Testis (tissue), 3 donors: Measurements from ENCODE around the gene MACROH2A1. TPM values are rescaled to one million over a fixed set of nuclear protein-coding genes. Genes with fewer than 3 reads are reported as not detected.

Source experiments
- DNase-seq: peaks from one replicate; pipeline ENCODE4 v3.0.0-alpha.2; 2019
- H3K27ac ChIP-seq, 2 donors: fragments of 200-600 bp; sonication (generic); one replicate each; pipeline ENCODE4 v1.5.1; 2019
- H3K27me3 ChIP-seq: fragments of 200-600 bp; sonication (generic); one replicate; pipeline ENCODE4 v1.5.1; 2019
- H3K36me3 ChIP-seq: fragments of 200-600 bp; sonication (generic); one replicate; pipeline ENCODE4 v1.5.1; 2017; ENCODE audit warnings: low read depth; ENCODE audit errors: missing control alignments
- H3K4me1 ChIP-seq: fragments of 200-600 bp; sonication (generic); one replicate; pipeline ENCODE4 v1.5.1; 2019
- H3K4me3 ChIP-seq, 2 donors: fragments of 200-600 bp; sonication (generic); one replicate each; pipeline ENCODE4 v1.5.1; 2017 to 2019
- H3K9me3 ChIP-seq: fragments of 200-600 bp; sonication (generic); one replicate; pipeline ENCODE4 v1.5.1; 2017
- CTCF ChIP-seq, 3 experiments: fragments of 450-650 bp in 2 of 3; fragments of 200-600 bp in 1 of 3; sonication (generic) in 1 of 3; IDR thresholded peaks; one replicate each; pipeline ENCODE4 v1.5.1; 2016 to 2019; ENCODE audit warnings: antibody characterized with exemption in 3 of 3, mild to moderate bottlenecking in 2 of 3, moderate library complexity in 1 of 3
- POLR2A ChIP-seq: fragments of 450-650 bp; IDR thresholded peaks from one replicate; pipeline ENCODE4 v1.6.1; 2017; ENCODE audit warnings: antibody characterized with exemption, mild to moderate bottlenecking, moderate library complexity
- WGBS, 2 donors: methylation state at CpG; one replicate each; pipeline ENCODE4 v1.1.5; 2018; 5-methylcytosine and 5-hydroxymethylcytosine counted together
- intact Hi-C: fragments of 100-400 bp; cut with DNase I; formaldehyde crosslinking; loops from one replicate; pipeline ENCODE4 v1.15.1; 2023; ENCODE audit warnings: low total_unique reads
- polyA plus RNA-seq: library from polyadenylated mRNA; stranded (reverse); fragments of 350-450 nt; fragmentation: Illumina TruSeq; extraction: RNeasy Lipid Tissue Mini Kit (QIAGEN cat#74804); gene quantifications from one replicate; pipeline ENCODE4 v1.2.3, GENCODE V29; 2014; ENCODE audit warnings: low read depth, low replicate concordance; ENCODE audit not compliant: insufficient read depth
- total RNA-seq, 2 donors: library from RNA; depleted of rRNA; stranded (reverse); fragments of >200 nt; gene quantifications; one replicate each; pipeline ENCODE4 v1.2.3, GENCODE V29; 2016

The MACROH2A1 gene
- total and polyA plus RNA-seq, 3 donors from 2014 or later = 92.9 to 191 (median 178) TPM

GRCh38 chr5:135396459-135397055, 2.5 kb downstream of the MACROH2A1 start:
- 51 to 53% methylated on average over 3 to 4 of the region's 4 CpGs for WGBS, 2 donors
- Histone ChIP-seq H3K4me3 (no peak overlapping the region), H3K27ac (peak overlapping the region in 1 of 2 donors; percentile 59), H3K4me1 (peaks cover 29% of the 10 kb centered on the region), H3K36me3 (no peaks in the 10 kb centered on the region), H3K27me3 (no peaks in the 10 kb centered on the region), H3K9me3 (no peaks in the 10 kb centered on the region)
- DNase-seq = no peak
- intact Hi-C loops = no loop called here
- TF ChIP-seq POLR2A (no peak), CTCF (IDR thresholded peaks at IDR 0.05) (no peak)

- WGBS, 2 donors = 26 to 33% methylated on average over 4 of the region's 4 CpGs
These were observed 3.2 kb downstream of the MACROH2A1 start for GRCh38 chr5:135395866-135396265.

GRCh38 chr5:135395451-135395850, 3.6 kb downstream of the MACROH2A1 start:
- TF ChIP-seq CTCF (IDR thresholded peaks at IDR 0.05) = no peak
- no peak for TF ChIP-seq POLR2A
- H3K9me3 ChIP-seq = no peaks in the 10 kb centered on the region
- H3K36me3 ChIP-seq = no peaks in the 10 kb centered on the region
- H3K4me1 ChIP-seq = peaks cover 29% of the 10 kb centered on the region
- H3K27ac ChIP-seq = no peak overlapping the region
- H3K4me3 ChIP-seq = no peak overlapping the region
- H3K27me3 ChIP-seq = no peaks in the 10 kb centered on the region
- intact Hi-C loops = no loop called here
- no peak for DNase-seq
- 78 to 79% methylated on average over 5 of the region's 5 CpGs for whole genome bisulfite sequencing, 2 donors

More at GRCh38 chr5:135395866-135396265, 3.2 kb downstream of the MACROH2A1 start:
- H3K36me3 ChIP-seq = no peaks in the 10 kb centered on the region
- TF ChIP-seq CTCF (IDR thresholded peaks at IDR 0.05) (no peak), POLR2A (no peak)
- no peaks in the 10 kb centered on the region for H3K27me3 ChIP-seq
- H3K27ac ChIP-seq = no peak overlapping the region
- intact Hi-C loops = no loop called here
- DNase-seq = no peak
- H3K9me3 ChIP-seq = no peaks in the 10 kb centered on the region
- H3K4me3 ChIP-seq = no peak overlapping the region
- H3K4me1 ChIP-seq = peaks cover 29% of the 10 kb centered on the region

GRCh38 chr5:135394095-135394494, 4.9 kb downstream of the MACROH2A1 start:
- intact Hi-C loops = no loop called here
- 74 to 75% methylated on average over 1 of the region's 1 CpG for WGBS, 2 donors
- no peak for TF ChIP-seq CTCF (IDR thresholded peaks at IDR 0.05)
- TF ChIP-seq POLR2A = no peak
- Histone ChIP-seq H3K9me3 (no peaks in the 10 kb centered on the region), H3K27ac (no peak overlapping the region), H3K27me3 (no peaks in the 10 kb centered on the region), H3K4me3 (no peak overlapping the region), H3K36me3 (no peaks in the 10 kb centered on the region), H3K4me1 (peaks cover 29% of the 10 kb centered on the region)
- no peak for DNase-seq

GRCh38 chr5:135393691-135394090, 5.3 kb downstream of the MACROH2A1 start:
- peaks cover 29% of the 10 kb centered on the region for H3K4me1 ChIP-seq
- no peaks in the 10 kb centered on the region for H3K9me3 ChIP-seq
- no peak overlapping the region for H3K27ac ChIP-seq
- intact Hi-C loops = no loop called here
- no peaks in the 10 kb centered on the region for H3K27me3 ChIP-seq
- TF ChIP-seq POLR2A (no peak), CTCF (IDR thresholded peaks at IDR 0.05) (no peak)
- no peak for DNase-seq
- WGBS, 2 donors = 92 to 95% methylated on average over 3 of the region's 3 CpGs
- no peak overlapping the region for H3K4me3 ChIP-seq
- no peaks in the 10 kb centered on the region for H3K36me3 ChIP-seq
